Heart left ventricle (tissue), 16 donors: ENCODE results near the gene ALK. TPM values are rescaled to one million over a fixed set of nuclear protein-coding genes. Genes with fewer than 3 reads are reported as not detected.

Source experiments
- ATAC-seq, 4 donors: fragments of 200-7000 bp; cut with Tn5 transposase; one replicate each; pipeline ENCODE4 v1.9.1; 2020 to 2022; ENCODE audit warnings: moderate library complexity in 4 of 4, mild to moderate bottlenecking in 3 of 4, moderate number of reproducible peaks in 1 of 4
- DNase-seq, 5 donors: peaks; one replicate each; pipeline ENCODE4 v3.0.0-alpha.2; 2020
- H3K27ac ChIP-seq, 12 donors: fragments of 200-600 bp; sonication (generic) in 4 of 12; one replicate each; pipeline versions ENCODE4 v1.5.0 to v1.8.0; 2016 to 2022; ENCODE audit warnings: mild to moderate bottlenecking in 2 of 12
- H3K27me3 ChIP-seq, 9 donors: fragments of 200-600 bp; sonication (generic) in 2 of 9; one replicate each; pipeline versions ENCODE4 v1.5.1 to v1.8.0; 2016 to 2022; ENCODE audit warnings: mild to moderate bottlenecking in 3 of 9
- H3K36me3 ChIP-seq, 9 donors: fragments of 200-600 bp; sonication (generic) in 2 of 9; one replicate each; pipeline versions ENCODE4 v1.5.0 to v1.8.0; 2018 to 2022; ENCODE audit warnings: mild to moderate bottlenecking in 2 of 9
- H3K4me1 ChIP-seq, 12 donors: fragments of 200-600 bp; sonication (generic) in 4 of 12; one replicate each; pipeline versions ENCODE4 v1.5.0 to v1.8.0; 2016 to 2022; ENCODE audit warnings: mild to moderate bottlenecking in 3 of 12
- H3K4me3 ChIP-seq, 12 donors: fragments of 200-600 bp; sonication (generic) in 4 of 12; one replicate each; pipeline versions ENCODE4 v1.5.0 to v1.8.0; 2017 to 2022; ENCODE audit warnings: mild to moderate bottlenecking in 9 of 12, moderate library complexity in 4 of 12
- H3K9me3 ChIP-seq, 12 donors: fragments of 200-600 bp; sonication (generic) in 4 of 12; one replicate each; pipeline versions ENCODE4 v1.5.0 to v1.8.0; 2016 to 2022; ENCODE audit warnings: mild to moderate bottlenecking in 1 of 12
- POLR2A ChIP-seq, 2 donors: fragments of 450-650 bp; IDR thresholded peaks; one replicate each; pipeline ENCODE4 v1.6.1; 2017; ENCODE audit warnings: antibody characterized with exemption in 2 of 2, mild to moderate bottlenecking in 2 of 2, moderate library complexity in 2 of 2
- WGBS, 4 donors: extraction: QIAGEN DNeasy Blood & Tissue Kit in 2 of 4; methylation state at CpG; one replicate each; pipeline versions ENCODE4 v1.1.5 to v1.1.7; 2013 to 2018; 5-methylcytosine and 5-hydroxymethylcytosine counted together
- intact Hi-C, 10 donors: fragments of 100-400 bp; cut with DNase I; formaldehyde crosslinking; loops; one replicate each; pipeline versions ENCODE4 v1.11.1 to v1.14.2; 2022
- polyA plus RNA-seq, 2 donors: library from polyadenylated mRNA; stranded (reverse); fragments of 200-250 nt; gene quantifications; one replicate each; pipeline ENCODE4 v1.2.3, GENCODE V29; 2013
- total RNA-seq, 9 donors: library from RNA; depleted of rRNA in 2 of 9; stranded (reverse); fragments of >200 nt in 2 of 9; fragmentation: NEBNext Ultra II Directional in 3 of 9; extraction: Animal tissue kit (Norgen Biotek cat#: 25700) in 3 of 9; gene quantifications; one replicate each; pipeline versions ENCODE4 v1.1.0 to v1.2.4, GENCODE V29; 2016 to 2023
- TF ChIP-seq, protein P1 (sequence below), 12 donors: fragments of 200-600 bp; sonication (generic) in 4 of 12; IDR thresholded peaks; one replicate each; pipeline versions ENCODE4 v1.5.0 to v1.8.0; 2018 to 2022; ENCODE audit warnings: antibody characterized with exemption in 12 of 12, mild to moderate bottlenecking in 5 of 12
- donor health status: ischemic (EF 13 %, LVEDD 7.1; RV severe dilation, severe dysfunction).
- donor health status: healthy with polysubstance abuse.
- donor health status: DM: no; HTN: yes; CAD: no.
- donor health status: DM: no; HTN: no; CAD: no.
- donor health status: ischemic (EF 25% LVEDD 6.9; RV normal size, moderate dysfunction).
- donor health status: ischemic (EF 25% LVEDD 5.7; RV mildly dilated, moderate dysfunction).
- donor health status: healthy.
- donor health status: DM: yes; HTN: yes; CAD: no.
- donor health status: ischemic (EF 35%, LVEDD 5.7; RV mildly dilated, moderate dysfunction).
- donor health status: nonischemic (EF 11% LVEDD 7.7; RV severe dilation, severe dysfunction).
- donor health status: DM: yes; HTN: yes; CAD: no.
- donor health status: PGD.
- donor health status: ischemic (EF 29% LVEDD 5.4; RV normal size, mild dysfunction).
- donor health status: nonischemic (EF 23%, LVEDD 6.1; RV moderate dilation, normal function).

The ALK gene
- total and polyA plus RNA-seq, 11 donors: 0.05 to 0.50 (median 0.13) TPM; not detected in 5

DNA sequence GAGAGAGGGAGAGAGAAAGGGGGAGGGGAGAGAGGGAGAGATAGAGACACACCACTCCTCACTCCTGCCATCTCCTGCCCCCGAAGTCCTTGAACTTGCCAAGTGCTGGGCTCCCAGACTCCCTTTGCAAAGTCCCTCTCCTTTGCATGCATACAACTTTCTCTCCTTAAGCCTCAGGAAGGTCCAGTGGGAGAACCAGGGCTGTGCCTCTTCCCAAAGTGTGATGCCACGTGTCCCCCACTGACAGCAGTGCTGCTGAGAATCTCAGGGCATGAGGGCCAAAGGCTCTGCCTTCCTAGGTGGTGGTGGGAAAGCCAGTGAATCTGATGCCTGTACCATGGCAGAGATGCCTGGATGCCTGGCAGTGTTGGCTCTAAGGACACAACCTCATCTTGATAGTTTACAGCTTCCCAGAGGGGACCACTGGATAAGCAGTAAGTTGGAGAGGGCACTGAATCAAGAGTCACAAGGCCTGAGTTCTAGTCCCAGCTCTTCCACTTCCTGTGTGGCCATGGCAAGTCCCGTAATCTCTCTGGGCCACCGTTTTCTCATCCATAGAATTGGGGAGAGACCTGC is 702.7 kb downstream of the ALK start:
- WGBS, 4 donors: 72 to 91% (median 80%) methylated on average over 4 of the region's 4 CpGs

DNA sequence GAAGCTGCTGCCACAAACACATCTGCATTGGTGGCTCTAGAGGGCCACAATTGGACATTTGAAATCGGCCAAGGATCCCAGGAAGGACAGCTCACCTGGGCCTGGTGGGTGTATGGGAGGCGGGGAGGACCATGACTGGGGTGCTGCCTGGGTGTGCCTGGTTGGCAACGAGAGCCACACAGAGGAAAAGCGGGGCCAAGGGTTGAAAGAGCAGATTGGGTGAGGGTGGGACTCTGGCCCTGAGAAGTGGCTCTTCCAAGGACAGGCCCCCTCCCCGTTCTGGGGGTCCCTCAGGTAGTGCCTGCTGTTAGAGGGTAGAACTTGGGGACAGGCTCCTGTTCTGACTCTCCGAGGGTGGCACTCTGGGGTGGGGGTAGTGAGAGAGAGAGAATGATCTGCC is 703.3 kb downstream of the ALK start:
- H3K27me3 ChIP-seq: peaks cover 0 to 7% (median 0%) of the 10 kb centered on the region in 9 donors
- ATAC-seq (no peak), DNase-seq (no peak)
- intact Hi-C loops: no loop called here
- TF ChIP-seq POLR2A (IDR thresholded peaks at IDR 0.05): no peak
- TF ChIP-seq, protein P1, sequence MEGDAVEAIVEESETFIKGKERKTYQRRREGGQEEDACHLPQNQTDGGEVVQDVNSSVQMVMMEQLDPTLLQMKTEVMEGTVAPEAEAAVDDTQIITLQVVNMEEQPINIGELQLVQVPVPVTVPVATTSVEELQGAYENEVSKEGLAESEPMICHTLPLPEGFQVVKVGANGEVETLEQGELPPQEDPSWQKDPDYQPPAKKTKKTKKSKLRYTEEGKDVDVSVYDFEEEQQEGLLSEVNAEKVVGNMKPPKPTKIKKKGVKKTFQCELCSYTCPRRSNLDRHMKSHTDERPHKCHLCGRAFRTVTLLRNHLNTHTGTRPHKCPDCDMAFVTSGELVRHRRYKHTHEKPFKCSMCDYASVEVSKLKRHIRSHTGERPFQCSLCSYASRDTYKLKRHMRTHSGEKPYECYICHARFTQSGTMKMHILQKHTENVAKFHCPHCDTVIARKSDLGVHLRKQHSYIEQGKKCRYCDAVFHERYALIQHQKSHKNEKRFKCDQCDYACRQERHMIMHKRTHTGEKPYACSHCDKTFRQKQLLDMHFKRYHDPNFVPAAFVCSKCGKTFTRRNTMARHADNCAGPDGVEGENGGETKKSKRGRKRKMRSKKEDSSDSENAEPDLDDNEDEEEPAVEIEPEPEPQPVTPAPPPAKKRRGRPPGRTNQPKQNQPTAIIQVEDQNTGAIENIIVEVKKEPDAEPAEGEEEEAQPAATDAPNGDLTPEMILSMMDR (IDR thresholded peaks at IDR 0.05): no peak
- H3K4me3 ChIP-seq: no peak overlapping the region
- H3K36me3 ChIP-seq: no peaks in the 10 kb centered on the region
- 74 to 84% (median 78%) methylated on average over 6 of the region's 6 CpGs for WGBS, 4 donors
- no peaks in the 10 kb centered on the region for H3K9me3 ChIP-seq
- peaks cover 0 to 3% (median 0%) of the 10 kb centered on the region in 12 donors for H3K4me1 ChIP-seq
- H3K27ac ChIP-seq: no peak overlapping the region

More for the DNA sequence above, 702.7 kb downstream of the ALK start:
- Histone ChIP-seq H3K27me3 (peaks cover 0 to 7% (median 0%) of the 10 kb centered on the region in 9 donors), H3K4me1 (peaks cover 0 to 6% (median 0%) of the 10 kb centered on the region in 12 donors), H3K4me3 (no peak overlapping the region), H3K27ac (no peak overlapping the region), H3K36me3 (no peaks in the 10 kb centered on the region), H3K9me3 (no peaks in the 10 kb centered on the region)
- TF ChIP-seq, protein P1 (IDR thresholded peaks at IDR 0.05): no peak
- intact Hi-C loops: no loop called here
- DNase-seq (no peak), ATAC-seq (no peak)

GRCh38 chr2:29216609-29216909 is 704.8 kb downstream of the ALK start:
- TF ChIP-seq POLR2A (IDR thresholded peaks at IDR 0.05): no peak
- TF ChIP-seq, protein P1 (IDR thresholded peaks at IDR 0.05): no peak
- intact Hi-C loops: no loop called here
- Histone ChIP-seq H3K4me1 (peaks cover 0 to 5% (median 0%) of the 10 kb centered on the region in 12 donors), H3K4me3 (no peak overlapping the region), H3K9me3 (no peaks in the 10 kb centered on the region), H3K27me3 (peaks cover 0 to 4% (median 0%) of the 10 kb centered on the region in 9 donors), H3K27ac (no peak overlapping the region), H3K36me3 (no peaks in the 10 kb centered on the region)
- 85 to 96% (median 94%) methylated on average over 5 of the region's 5 CpGs for WGBS, 4 donors
- no peak for DNase-seq
- no peak for ATAC-seq

DNA sequence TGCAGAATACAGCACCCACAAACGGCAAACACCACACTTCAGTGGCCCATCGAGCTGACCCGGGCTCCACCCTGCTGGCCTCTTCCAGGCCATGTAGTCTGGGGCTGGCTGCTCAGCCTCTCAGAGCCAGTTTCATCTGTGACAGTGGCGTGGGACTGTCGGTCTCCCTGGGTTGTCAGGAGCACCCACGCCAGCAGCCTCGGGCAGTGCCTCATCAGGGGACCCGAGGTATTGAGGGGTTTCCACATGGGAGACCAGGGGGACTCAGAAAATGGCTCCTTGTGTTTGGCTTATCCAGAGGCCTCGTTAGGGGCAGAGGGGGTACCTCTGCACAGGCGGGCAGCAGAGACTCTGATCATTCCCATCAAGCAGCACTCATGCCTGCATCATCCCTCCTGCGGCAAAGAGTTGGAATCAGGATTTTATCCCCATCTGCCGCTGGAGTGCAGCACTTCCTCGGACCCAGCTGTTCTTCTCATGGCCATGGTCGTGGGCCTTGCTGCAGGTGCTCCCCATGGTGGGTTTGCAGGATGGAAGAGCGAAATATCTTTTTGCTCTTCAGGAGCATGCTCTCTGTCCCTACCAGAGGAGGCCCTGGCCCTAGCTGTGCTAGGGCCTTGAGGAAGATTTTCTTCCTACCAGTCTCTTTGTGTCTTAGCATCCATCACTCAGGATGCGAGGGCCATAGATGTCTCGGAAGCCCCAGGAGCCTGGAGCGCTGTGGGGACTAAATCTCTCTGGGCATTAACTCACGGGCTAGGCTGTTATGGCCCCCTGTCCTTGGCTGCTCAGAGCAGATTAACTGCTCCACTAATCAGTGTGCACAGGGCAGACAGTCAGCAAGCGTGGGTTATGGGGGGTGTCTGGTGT is 705.4 kb downstream of the ALK start:
- ATAC-seq (no peak), DNase-seq (no peak)
- intact Hi-C loops: no loop called here
- no peaks in the 10 kb centered on the region for H3K27me3 ChIP-seq
- 78 to 87% (median 83%) methylated on average over 16 to 20 of the region's 20 CpGs for WGBS, 4 donors
- no peak overlapping the region for H3K4me3 ChIP-seq
- no peaks in the 10 kb centered on the region for H3K36me3 ChIP-seq
- no peak overlapping the region for H3K27ac ChIP-seq
- TF ChIP-seq POLR2A (IDR thresholded peaks at IDR 0.05): no peak
- TF ChIP-seq, protein P1 (IDR thresholded peaks at IDR 0.05): no peak
- no peaks in the 10 kb centered on the region for H3K9me3 ChIP-seq
- H3K4me1 ChIP-seq: peaks cover 0 to 5% (median 0%) of the 10 kb centered on the region in 12 donors
